ENCODE measurements around the gene SAMD8. TPM values are rescaled to one million over a fixed set of nuclear protein-coding genes. Genes with fewer than 3 reads are reported as not detected.

Gene SAMD8
- total and polyA plus RNA-seq, 2 of the 8 experiments (the other 6 are each of a cell fraction or from before 2014, with no cell fraction given): 11.7 to 20.9 TPM

- Histone ChIP-seq H3K4ac (replicated peaks; ENCODE audit: insufficient read length, low read depth, low read length) (no peak overlapping the region), H3K36me3 (ENCODE audit: control insufficient read depth in 2 of 4, insufficient read depth in 4 of 4, low read length in 3 of 4) (no peaks in the 10 kb centered on the region), H3K4me3 (ENCODE audit: extremely low read depth in 1 of 4, insufficient read depth in 2 of 4, low read depth in 3 of 4, low read length in 4 of 4) (no peak overlapping the region), H3K18ac (ENCODE audit: extremely low read depth, low read length) (no peak overlapping the region), H2BK12ac (ENCODE audit: low read depth, low read length) (no peak overlapping the region), H2BK5ac (ENCODE audit: low read depth, low read length) (no peak overlapping the region), H4K5ac (ENCODE audit: insufficient read length, low read depth, low read length) (no peak overlapping the region), H3K9me3 (ENCODE audit: insufficient read depth in 2 of 2, low read depth in 1 of 2, low read length in 1 of 2) (no peaks in the 10 kb centered on the region), H3K23ac (ENCODE audit: insufficient read length) (no peak overlapping the region), H2BK15ac (ENCODE audit: low read length) (no peak overlapping the region), H3K4me2 (ENCODE audit: insufficient read depth in 1 of 2, low read depth in 2 of 2, low read length in 2 of 2) (no peak overlapping the region), H3K79me1 (ENCODE audit: low read depth, low read length) (no peaks in the 10 kb centered on the region), H4K8ac (ENCODE audit: extremely low read depth, insufficient read depth, low read length) (no peak overlapping the region), H2AK5ac (ENCODE audit: low read depth, low read length) (no peak overlapping the region), H3K27me3 (replicated peaks in 1 of 4; ENCODE audit: control insufficient read depth in 3 of 4, extremely low read depth in 1 of 4, insufficient read depth in 3 of 4, low read length in 3 of 4) (no peaks in the 10 kb centered on the region), H3K27ac (ENCODE audit: low read depth, low read length) (no peak overlapping the region), H3K4me1 (replicated peaks in 1 of 4; ENCODE audit: control insufficient read depth in 3 of 4, insufficient read depth in 4 of 4, low read length in 3 of 4) (0 out of 7 replicates have a peak, but pooled peaks cover 0 to 3% (median 0%) of the 10 kb centered on the region in 4 experiments), H2BK120ac (replicated peaks; ENCODE audit: low read depth, low read length) (no peak overlapping the region), H3K56ac (replicated peaks; ENCODE audit: insufficient read length, low read depth, low read length) (no peak overlapping the region), H4K91ac (replicated peaks; ENCODE audit: insufficient read length, low read length) (no peak overlapping the region), H2BK20ac (ENCODE audit: low read length) (no peak overlapping the region), H3K79me2 (ENCODE audit: control insufficient read depth in 1 of 2, insufficient read depth in 2 of 2, low read length in 2 of 2) (no peaks in the 10 kb centered on the region), H4K20me1 (replicated peaks in 1 of 2; ENCODE audit: control insufficient read depth in 1 of 2, insufficient read depth in 2 of 2, low read length in 2 of 2) (no peaks in the 10 kb centered on the region), H3K14ac (ENCODE audit: insufficient read length) (no peak overlapping the region), H2AFZ (ENCODE audit: low read length) (no peak overlapping the region), H3K23me2 (ENCODE audit: low read depth, low read length) (no peaks in the 10 kb centered on the region), H3K9ac (replicated peaks in 1 of 4; ENCODE audit: extremely low read depth in 1 of 4, low read depth in 3 of 4, low read length in 3 of 4) (no peak overlapping the region)
- DNase-seq (ENCODE audit: low read depth in 1 of 2, low spot score in 2 of 2) (no peak), FAIRE-seq (no peak)
- WGBS, 2 experiments (ENCODE audit: extremely low coverage in 1 of 2, insufficient coverage in 1 of 2, insufficient read length in 1 of 2, insufficient replicate concordance in 2 of 2, low coverage in 1 of 2, low lambda C conversion rate in 2 of 2, missing lambda C conversion rate in 1 of 2): 96% methylated on average over 10 of the region's 10 CpGs; no CpG with 5 or more reads in 1 of the 2 experiments
- ChIA-PET CTCF (ENCODE audit: partially characterized antibody) (interaction anchor here (0.6 to 7.1 kb wide), 5 partner anchors 10 to 829 kb away, joined by 3 to 44 read pairs (median 4); no protein-coding TSS in a partner anchor), POLR2A (ENCODE audit: partially characterized antibody) (interaction anchor here (0.6 kb wide), 1 partner anchor 643 kb away, joined by 3 read pairs; no protein-coding TSS in a partner anchor)
- no peak for TF ChIP-seq TAF1 (IDR thresholded peaks at IDR 0.05; ENCODE audit: low read depth, low read length)
- TF ChIP-seq CTBP2 (IDR thresholded peaks at IDR 0.05; ENCODE audit: borderline replicate concordance, insufficient read depth, insufficient read length, low read length): no peak
- no peak for TF ChIP-seq SP4 (IDR thresholded peaks at IDR 0.05; ENCODE audit: low read length)
- no peak for TF ChIP-seq E2F6 (IDR thresholded peaks at IDR 0.05)
- no peak for TF ChIP-seq RFX5 (IDR thresholded peaks at IDR 0.05; ENCODE audit: borderline replicate concordance, low read depth, low read length)
- no peak for TF ChIP-seq RBBP5 (IDR thresholded peaks at IDR 0.05; ENCODE audit: borderline replicate concordance, low read depth, low read length)
- TF ChIP-seq CTCF (IDR thresholded peaks at IDR 0.05; ENCODE audit: control extremely low read depth in 1 of 3, insufficient read depth in 1 of 3, low read depth in 1 of 3, low read length in 3 of 3): no peak
- no peak for TF ChIP-seq KDM5A (IDR thresholded peaks at IDR 0.05; ENCODE audit: low read length)
- no peak for TF ChIP-seq BCL11A (IDR thresholded peaks at IDR 0.05; ENCODE audit: low read depth in 2 of 2, low read length in 2 of 2)
- no peak for TF ChIP-seq KDM1A (IDR thresholded peaks at IDR 0.05; ENCODE audit: borderline replicate concordance, low read length)
- TF ChIP-seq CHD2 (IDR thresholded peaks at IDR 0.05; ENCODE audit: low read length): no peak
These were observed 17.0 kb upstream of the SAMD8 start for GRCh38 chr10:75094465-75094864.

Measured in H1 (cell line).